Measurements from ENCODE around the gene VPREB3.

VPREB3 gene

DNA sequence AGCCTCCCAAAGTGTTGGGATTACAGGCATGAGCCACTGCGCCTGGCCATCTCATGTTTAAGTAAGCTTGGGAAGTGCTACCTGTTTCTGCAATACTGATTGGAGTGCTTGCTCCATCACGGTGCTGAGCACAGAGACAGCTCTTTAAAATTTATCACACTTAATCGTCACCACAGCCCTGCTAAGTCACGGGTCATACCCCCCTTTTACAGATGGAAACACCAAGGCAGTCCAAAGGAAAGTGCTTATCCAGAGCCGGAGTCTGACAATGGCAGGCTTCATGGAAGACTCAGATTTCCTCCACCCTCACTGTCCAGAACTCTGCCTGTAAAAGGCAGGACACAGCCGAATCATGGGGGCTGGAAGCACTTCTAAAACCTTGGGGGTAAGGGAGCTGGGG is 5.8 kb upstream of the VPREB3 start:
- Histone ChIP-seq H3K9me3 (ENCODE audit: severe bottlenecking) (no peaks in the 10 kb centered on the region), H3K4me1 (ENCODE audit: insufficient read depth, poor library complexity, severe bottlenecking) (no peaks in the 10 kb centered on the region), H3K27ac (ENCODE audit: poor library complexity, severe bottlenecking) (no peak overlapping the region), H3K27me3 (ENCODE audit: insufficient read depth, poor library complexity, severe bottlenecking) (no peaks in the 10 kb centered on the region), H3K4me3 (ENCODE audit: severe bottlenecking) (no peak overlapping the region), H3K36me3 (ENCODE audit: low read depth) (no peaks in the 10 kb centered on the region)
- DNase-seq (ENCODE audit: low spot score): no peak
- no peak for ATAC-seq (ENCODE audit: low read depth)
- TF ChIP-seq, protein P1, sequence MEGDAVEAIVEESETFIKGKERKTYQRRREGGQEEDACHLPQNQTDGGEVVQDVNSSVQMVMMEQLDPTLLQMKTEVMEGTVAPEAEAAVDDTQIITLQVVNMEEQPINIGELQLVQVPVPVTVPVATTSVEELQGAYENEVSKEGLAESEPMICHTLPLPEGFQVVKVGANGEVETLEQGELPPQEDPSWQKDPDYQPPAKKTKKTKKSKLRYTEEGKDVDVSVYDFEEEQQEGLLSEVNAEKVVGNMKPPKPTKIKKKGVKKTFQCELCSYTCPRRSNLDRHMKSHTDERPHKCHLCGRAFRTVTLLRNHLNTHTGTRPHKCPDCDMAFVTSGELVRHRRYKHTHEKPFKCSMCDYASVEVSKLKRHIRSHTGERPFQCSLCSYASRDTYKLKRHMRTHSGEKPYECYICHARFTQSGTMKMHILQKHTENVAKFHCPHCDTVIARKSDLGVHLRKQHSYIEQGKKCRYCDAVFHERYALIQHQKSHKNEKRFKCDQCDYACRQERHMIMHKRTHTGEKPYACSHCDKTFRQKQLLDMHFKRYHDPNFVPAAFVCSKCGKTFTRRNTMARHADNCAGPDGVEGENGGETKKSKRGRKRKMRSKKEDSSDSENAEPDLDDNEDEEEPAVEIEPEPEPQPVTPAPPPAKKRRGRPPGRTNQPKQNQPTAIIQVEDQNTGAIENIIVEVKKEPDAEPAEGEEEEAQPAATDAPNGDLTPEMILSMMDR (IDR thresholded peaks at IDR 0.05; ENCODE audit: poor library complexity, severe bottlenecking): no peak

GRCh38 chr22:23759566-23759965 is 5.3 kb upstream of the VPREB3 start:
- Histone ChIP-seq H3K27ac (ENCODE audit: poor library complexity, severe bottlenecking) (no peak overlapping the region), H3K9me3 (ENCODE audit: severe bottlenecking) (no peaks in the 10 kb centered on the region), H3K27me3 (ENCODE audit: insufficient read depth, poor library complexity, severe bottlenecking) (no peaks in the 10 kb centered on the region), H3K4me1 (ENCODE audit: insufficient read depth, poor library complexity, severe bottlenecking) (no peaks in the 10 kb centered on the region), H3K4me3 (ENCODE audit: severe bottlenecking) (no peak overlapping the region), H3K36me3 (ENCODE audit: low read depth) (no peaks in the 10 kb centered on the region)
- DNase-seq (ENCODE audit: low spot score): no peak
- TF ChIP-seq, protein P1 (IDR thresholded peaks at IDR 0.05; ENCODE audit: poor library complexity, severe bottlenecking): no peak
- ATAC-seq (ENCODE audit: low read depth): no peak

DNA sequence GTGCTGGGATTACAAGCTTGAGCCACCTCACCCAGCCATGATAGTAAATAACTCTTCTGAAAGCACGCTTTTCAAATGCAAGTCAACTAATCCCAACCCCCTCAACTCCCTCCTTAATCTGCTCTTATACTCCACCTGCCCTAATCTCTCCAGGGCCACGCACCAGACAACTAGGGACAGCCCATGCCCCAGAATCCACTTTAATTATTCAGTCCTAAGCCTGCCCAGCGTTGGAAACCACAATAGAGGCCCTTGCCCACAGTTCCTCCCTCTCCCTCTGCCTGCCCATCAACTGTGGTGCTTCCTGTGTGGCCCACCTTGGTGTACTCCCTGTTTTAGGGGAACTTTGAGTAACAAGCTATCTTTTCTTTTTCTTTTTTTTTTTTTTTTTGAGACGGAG is 2.7 kb upstream of the VPREB3 start:
- ATAC-seq (ENCODE audit: low read depth) (no peak), DNase-seq (ENCODE audit: low spot score) (no peak)
- Histone ChIP-seq H3K4me3 (ENCODE audit: severe bottlenecking) (no peak overlapping the region), H3K4me1 (ENCODE audit: insufficient read depth, poor library complexity, severe bottlenecking) (no peaks in the 10 kb centered on the region), H3K36me3 (ENCODE audit: low read depth) (no peaks in the 10 kb centered on the region), H3K27ac (ENCODE audit: poor library complexity, severe bottlenecking) (no peak overlapping the region), H3K27me3 (ENCODE audit: insufficient read depth, poor library complexity, severe bottlenecking) (no peaks in the 10 kb centered on the region), H3K9me3 (ENCODE audit: severe bottlenecking) (no peaks in the 10 kb centered on the region)
- TF ChIP-seq, protein P1 (IDR thresholded peaks at IDR 0.05; ENCODE audit: poor library complexity, severe bottlenecking): no peak

DNA sequence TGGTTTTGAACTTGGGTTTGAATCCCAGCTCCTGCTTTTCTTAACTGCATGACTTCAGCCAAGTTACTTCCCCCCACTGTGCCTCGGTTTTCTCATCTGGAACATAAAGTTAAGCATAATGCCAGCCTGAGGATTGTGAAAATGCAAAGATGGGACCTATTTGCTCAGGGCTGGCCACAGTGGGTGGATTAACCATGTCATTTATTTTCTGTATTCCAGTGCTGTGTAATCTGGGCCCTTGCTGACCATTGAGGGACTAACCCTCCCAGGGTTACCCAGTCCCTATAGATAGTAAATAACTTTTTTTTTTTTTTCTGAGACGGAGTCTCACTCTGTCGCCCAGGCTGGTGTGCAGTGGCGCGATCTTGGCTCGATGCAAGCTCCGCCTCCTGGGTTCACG is 1.5 kb upstream of the VPREB3 start:
- ATAC-seq (ENCODE audit: low read depth) (no peak), DNase-seq (ENCODE audit: low spot score) (no peak)
- H3K27ac ChIP-seq (ENCODE audit: poor library complexity, severe bottlenecking): no peak overlapping the region
- no peak overlapping the region for H3K4me3 ChIP-seq (ENCODE audit: severe bottlenecking)
- peaks cover 3% of the 10 kb centered on the region for H3K4me1 ChIP-seq (ENCODE audit: insufficient read depth, poor library complexity, severe bottlenecking)
- H3K27me3 ChIP-seq (ENCODE audit: insufficient read depth, poor library complexity, severe bottlenecking): no peaks in the 10 kb centered on the region
- H3K36me3 ChIP-seq (ENCODE audit: low read depth): no peaks in the 10 kb centered on the region
- TF ChIP-seq, protein P1 (IDR thresholded peaks at IDR 0.05; ENCODE audit: poor library complexity, severe bottlenecking): no peak
- H3K9me3 ChIP-seq (ENCODE audit: severe bottlenecking): no peaks in the 10 kb centered on the region

DNA sequence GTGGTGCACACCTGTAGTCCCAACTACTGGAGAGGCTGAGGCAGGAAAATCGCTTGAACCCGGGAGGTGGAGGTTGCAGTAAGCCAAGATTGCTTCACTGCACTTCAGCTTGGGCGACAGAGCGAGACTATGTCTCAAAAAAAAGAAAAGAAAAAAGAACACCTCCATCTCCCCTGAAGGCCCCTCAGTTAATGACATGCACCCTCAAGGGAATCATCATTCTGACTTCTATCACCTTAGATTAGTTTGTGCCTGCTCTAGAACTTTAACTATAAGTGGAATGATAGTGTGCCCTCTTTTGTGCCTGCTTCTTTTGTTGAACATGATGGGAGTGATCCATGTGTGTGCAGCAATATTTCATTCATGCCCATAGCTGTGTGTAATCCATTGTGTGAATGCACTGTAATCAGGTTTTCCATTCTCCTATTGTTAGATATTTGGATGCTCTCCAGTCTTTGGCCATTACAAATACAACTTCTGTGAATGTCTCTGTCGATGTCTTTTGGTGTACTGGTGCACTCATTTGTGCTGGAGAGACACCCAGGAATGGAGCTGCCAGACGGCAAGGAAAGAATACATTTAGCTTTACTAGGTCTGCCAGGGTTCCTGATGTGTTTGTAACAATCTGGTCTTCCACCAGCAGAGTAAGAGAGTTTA is 883 bp upstream of the VPREB3 start:
- Histone ChIP-seq H3K4me3 (ENCODE audit: severe bottlenecking) (no peak overlapping the region), H3K27ac (ENCODE audit: poor library complexity, severe bottlenecking) (no peak overlapping the region), H3K27me3 (ENCODE audit: insufficient read depth, poor library complexity, severe bottlenecking) (no peaks in the 10 kb centered on the region), H3K9me3 (ENCODE audit: severe bottlenecking) (no peaks in the 10 kb centered on the region), H3K36me3 (ENCODE audit: low read depth) (no peaks in the 10 kb centered on the region), H3K4me1 (ENCODE audit: insufficient read depth, poor library complexity, severe bottlenecking) (peaks cover 3% of the 10 kb centered on the region)
- DNase-seq (ENCODE audit: low spot score): no peak
- no peak for ATAC-seq (ENCODE audit: low read depth)
- TF ChIP-seq, protein P1 (IDR thresholded peaks at IDR 0.05; ENCODE audit: poor library complexity, severe bottlenecking): no peak
